AG04449 (cell line): Measurements from ENCODE around the gene SLC25A18.

ENCODE experiments used
- CTCF ChIA-PET: fragments of 350-600 bp; formaldehyde crosslinking; extraction: SDS; loops from one replicate; lab custom pipeline; 2021; ENCODE audit warnings: antibody characterized with exemption; lab: Yijun Ruan, JAX
- POLR2A ChIA-PET: fragments of 400-600, 350-600 bp; formaldehyde crosslinking; extraction: SDS; loops from one replicate; lab custom pipeline; 2020; ENCODE audit warnings: antibody characterized with exemption, inconsistent platforms; lab: Yijun Ruan, JAX
- DNase-seq: peaks from one replicate; pipeline ENCODE4 v3.0.0-alpha.2; 2010; ENCODE audit warnings: low read depth, low spot score
- H3K4me3 ChIP-seq: 2 replicates; pipeline ENCODE4 v1.5.1; 2011; ENCODE audit warnings: low read depth, mild to moderate bottlenecking, control low read depth, low read length
- TF ChIP-seq, protein P1 (sequence below): IDR thresholded peaks from one replicate; pipeline ENCODE4 v1.5.1; 2011; ENCODE audit warnings: mild to moderate bottlenecking, moderate library complexity, low read length, control low read depth, inconsistent platforms; ENCODE audit not compliant: insufficient read depth; ENCODE audit errors: missing control alignments

Gene SLC25A18

GRCh38 chr22:17628406-17629172, 65.3 kb downstream of the SLC25A18 start, which contains the start of gene ATP6V1E1:
TSS of gene ATP6V1E1 (minus strand) at chr22:17628749. CDS start at chr22:17628635, 114 bp downstream.
- CTCF ChIA-PET, result no interaction called here
- peak within 1 kb of the TSS; percentile 100 for H3K4me3 ChIP-seq
- TF ChIP-seq, protein P1, sequence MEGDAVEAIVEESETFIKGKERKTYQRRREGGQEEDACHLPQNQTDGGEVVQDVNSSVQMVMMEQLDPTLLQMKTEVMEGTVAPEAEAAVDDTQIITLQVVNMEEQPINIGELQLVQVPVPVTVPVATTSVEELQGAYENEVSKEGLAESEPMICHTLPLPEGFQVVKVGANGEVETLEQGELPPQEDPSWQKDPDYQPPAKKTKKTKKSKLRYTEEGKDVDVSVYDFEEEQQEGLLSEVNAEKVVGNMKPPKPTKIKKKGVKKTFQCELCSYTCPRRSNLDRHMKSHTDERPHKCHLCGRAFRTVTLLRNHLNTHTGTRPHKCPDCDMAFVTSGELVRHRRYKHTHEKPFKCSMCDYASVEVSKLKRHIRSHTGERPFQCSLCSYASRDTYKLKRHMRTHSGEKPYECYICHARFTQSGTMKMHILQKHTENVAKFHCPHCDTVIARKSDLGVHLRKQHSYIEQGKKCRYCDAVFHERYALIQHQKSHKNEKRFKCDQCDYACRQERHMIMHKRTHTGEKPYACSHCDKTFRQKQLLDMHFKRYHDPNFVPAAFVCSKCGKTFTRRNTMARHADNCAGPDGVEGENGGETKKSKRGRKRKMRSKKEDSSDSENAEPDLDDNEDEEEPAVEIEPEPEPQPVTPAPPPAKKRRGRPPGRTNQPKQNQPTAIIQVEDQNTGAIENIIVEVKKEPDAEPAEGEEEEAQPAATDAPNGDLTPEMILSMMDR, result no peak
- POLR2A ChIA-PET, result no interaction called here
- peak; percentile 74 for DNase-seq

DNA sequence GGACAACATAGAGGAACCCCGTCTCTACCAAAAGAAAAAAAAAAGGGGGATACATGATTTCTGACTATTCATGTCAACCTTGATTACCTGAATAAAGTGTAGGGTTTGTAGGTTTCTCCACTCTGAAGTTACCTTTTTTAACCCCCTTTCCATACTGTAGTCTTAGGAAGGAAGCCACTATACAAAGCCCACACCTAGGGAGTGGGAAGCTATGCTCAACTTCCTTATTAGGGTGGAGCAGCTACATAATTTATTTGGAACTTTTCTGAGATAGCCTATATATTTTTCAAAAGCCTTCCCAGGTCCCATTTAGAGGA, 65.8 kb downstream of the SLC25A18 start:
- DNase-seq, result no peak
- peak overlapping the region; percentile 100 for H3K4me3 ChIP-seq
- ChIA-PET POLR2A (no interaction called here), CTCF (no interaction called here)
- TF ChIP-seq, protein P1, result no peak

DNA sequence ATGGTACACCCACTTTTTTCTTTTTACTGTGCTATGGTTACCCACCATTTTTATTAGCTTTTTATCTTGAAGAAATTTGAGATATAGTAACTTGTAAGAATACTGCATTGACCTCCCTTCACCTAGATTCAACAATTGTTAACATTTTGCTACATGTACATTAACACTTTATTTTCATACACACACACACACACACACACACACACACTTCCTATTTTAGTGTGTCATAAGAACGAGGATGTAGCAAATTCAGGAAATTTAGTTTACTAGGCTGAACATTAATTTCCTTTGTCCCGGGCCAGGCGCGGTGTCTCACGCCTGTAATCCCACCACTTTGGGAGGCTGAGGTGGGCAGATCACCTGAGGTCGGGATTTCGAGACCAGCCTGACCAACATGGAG, 66.3 kb downstream of the SLC25A18 start:
- H3K4me3 ChIP-seq, result peak overlapping the region; percentile 100; the same call in 1 of the 2 replicates
- DNase-seq, result no peak
- TF ChIP-seq, protein P1, result no peak
- CTCF ChIA-PET, result no interaction called here
- POLR2A ChIA-PET, result no interaction called here

- H3K4me3 ChIP-seq, result no peak overlapping the region
- TF ChIP-seq, protein P1, result no peak
- ChIA-PET CTCF (no interaction called here), POLR2A (no interaction called here)
- DNase-seq, result no peak
Observed at GRCh38 chr22:17631076-17631565, 67.8 kb downstream of the SLC25A18 start.

GRCh38 chr22:17633217-17633997, 70.1 kb downstream of the SLC25A18 start:
- no peak overlapping the region for H3K4me3 ChIP-seq
- peak; percentile 66 for DNase-seq
- CTCF ChIA-PET, result interaction anchor here (1.8 kb wide), 1 partner anchor 75 kb away, joined by 9 read pairs; no protein-coding TSS in a partner anchor
- POLR2A ChIA-PET, result interaction anchor here (0.5 to 0.6 kb wide), 2 partner anchors 277 to 405 kb away, joined by 3 to 4 read pairs; no protein-coding TSS in a partner anchor
- TF ChIP-seq, protein P1, result no peak

DNA sequence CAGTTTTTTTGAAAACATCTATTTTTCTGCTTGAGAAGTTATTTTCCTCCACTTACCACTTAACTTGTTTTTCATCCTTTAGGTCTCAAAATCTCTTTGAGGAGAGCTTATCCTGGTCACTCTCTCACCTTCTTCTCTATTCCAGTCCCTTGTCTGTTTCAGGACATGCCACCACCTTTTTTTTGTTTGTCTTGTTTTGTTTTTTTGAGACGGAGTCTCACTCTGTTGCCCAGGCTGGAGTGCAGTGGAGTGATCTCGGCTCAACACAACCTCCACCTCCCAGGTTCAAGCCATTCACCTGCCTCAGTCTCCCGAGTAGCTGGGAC, 70.7 kb downstream of the SLC25A18 start:
- ChIA-PET CTCF (interaction anchor here (1.8 kb wide), 1 partner anchor 75 kb away, joined by 9 read pairs; no protein-coding TSS in a partner anchor), POLR2A (interaction anchor here (0.5 kb wide), 1 partner anchor 276 kb away, joined by 3 read pairs; no protein-coding TSS in a partner anchor)
- no peak for DNase-seq
- H3K4me3 ChIP-seq, result no peak overlapping the region
- TF ChIP-seq, protein P1, result no peak
